Measurements from ENCODE around the gene TENT5C. TPM values are rescaled to one million over a fixed set of nuclear protein-coding genes. Genes with fewer than 3 reads are reported as not detected.

TENT5C gene
- total and polyA plus RNA-seq, 9 of the 15 experiments (the other 6 are each of a cell fraction or from before 2014, with no cell fraction given), result 1.8 to 7.7 (median 4.0) TPM

- TF ChIP-seq, protein P1, sequence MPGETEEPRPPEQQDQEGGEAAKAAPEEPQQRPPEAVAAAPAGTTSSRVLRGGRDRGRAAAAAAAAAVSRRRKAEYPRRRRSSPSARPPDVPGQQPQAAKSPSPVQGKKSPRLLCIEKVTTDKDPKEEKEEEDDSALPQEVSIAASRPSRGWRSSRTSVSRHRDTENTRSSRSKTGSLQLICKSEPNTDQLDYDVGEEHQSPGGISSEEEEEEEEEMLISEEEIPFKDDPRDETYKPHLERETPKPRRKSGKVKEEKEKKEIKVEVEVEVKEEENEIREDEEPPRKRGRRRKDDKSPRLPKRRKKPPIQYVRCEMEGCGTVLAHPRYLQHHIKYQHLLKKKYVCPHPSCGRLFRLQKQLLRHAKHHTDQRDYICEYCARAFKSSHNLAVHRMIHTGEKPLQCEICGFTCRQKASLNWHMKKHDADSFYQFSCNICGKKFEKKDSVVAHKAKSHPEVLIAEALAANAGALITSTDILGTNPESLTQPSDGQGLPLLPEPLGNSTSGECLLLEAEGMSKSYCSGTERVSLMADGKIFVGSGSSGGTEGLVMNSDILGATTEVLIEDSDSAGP (CRISPR knock-in tag; IDR thresholded peaks at IDR 0.05), result 0 out of 2 replicates have a peak, but pooled peaks have one; percentile 26
- TF ChIP-seq TAL1 (IDR thresholded peaks at IDR 0.05) (peak; percentile 99), CEBPG (CRISPR knock-in tag; IDR thresholded peaks at IDR 0.05) (peak; percentile 53; the same call in 1 of the 2 replicates), CEBPG (tag; conservative IDR thresholded peaks at IDR 0.05 in 1 of 2, IDR thresholded peaks at IDR 0.05 in 1 of 2) (no peak), ZNF318 (IDR thresholded peaks at IDR 0.05; ENCODE audit: borderline replicate concordance in 1 of 2, low read depth in 1 of 2) (peak in 1 of 2 experiments; percentile 87; a peak in 2 of 4 replicates), EHMT2 (IDR thresholded peaks at IDR 0.05) (peak; percentile 76), FOXJ3 (CRISPR knock-in tag; IDR thresholded peaks at IDR 0.05) (no peak), TAF1 (IDR thresholded peaks at IDR 0.05; ENCODE audit: control insufficient read depth, extremely low read depth, insufficient read depth, low read length, severe bottlenecking) (peak; percentile 55), SMARCC2 (IDR thresholded peaks at IDR 0.05; ENCODE audit: low read depth) (peak; percentile 94)
- TF ChIP-seq, protein P2, sequence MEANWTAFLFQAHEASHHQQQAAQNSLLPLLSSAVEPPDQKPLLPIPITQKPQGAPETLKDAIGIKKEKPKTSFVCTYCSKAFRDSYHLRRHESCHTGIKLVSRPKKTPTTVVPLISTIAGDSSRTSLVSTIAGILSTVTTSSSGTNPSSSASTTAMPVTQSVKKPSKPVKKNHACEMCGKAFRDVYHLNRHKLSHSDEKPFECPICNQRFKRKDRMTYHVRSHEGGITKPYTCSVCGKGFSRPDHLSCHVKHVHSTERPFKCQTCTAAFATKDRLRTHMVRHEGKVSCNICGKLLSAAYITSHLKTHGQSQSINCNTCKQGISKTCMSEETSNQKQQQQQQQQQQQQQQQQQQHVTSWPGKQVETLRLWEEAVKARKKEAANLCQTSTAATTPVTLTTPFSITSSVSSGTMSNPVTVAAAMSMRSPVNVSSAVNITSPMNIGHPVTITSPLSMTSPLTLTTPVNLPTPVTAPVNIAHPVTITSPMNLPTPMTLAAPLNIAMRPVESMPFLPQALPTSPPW (CRISPR knock-in tag; IDR thresholded peaks at IDR 0.05), result peak; percentile 67
- TF ChIP-seq, protein P3, sequence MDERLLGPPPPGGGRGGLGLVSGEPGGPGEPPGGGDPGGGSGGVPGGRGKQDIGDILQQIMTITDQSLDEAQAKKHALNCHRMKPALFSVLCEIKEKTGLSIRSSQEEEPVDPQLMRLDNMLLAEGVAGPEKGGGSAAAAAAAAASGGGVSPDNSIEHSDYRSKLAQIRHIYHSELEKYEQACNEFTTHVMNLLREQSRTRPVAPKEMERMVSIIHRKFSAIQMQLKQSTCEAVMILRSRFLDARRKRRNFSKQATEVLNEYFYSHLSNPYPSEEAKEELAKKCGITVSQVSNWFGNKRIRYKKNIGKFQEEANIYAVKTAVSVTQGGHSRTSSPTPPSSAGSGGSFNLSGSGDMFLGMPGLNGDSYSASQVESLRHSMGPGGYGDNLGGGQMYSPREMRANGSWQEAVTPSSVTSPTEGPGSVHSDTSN (CRISPR knock-in tag; IDR thresholded peaks at IDR 0.05; ENCODE audit: low read depth), result no peak
- TF ChIP-seq, protein P3 (tag; conservative IDR thresholded peaks at IDR 0.05; ENCODE audit: low read depth), result peak; percentile 85
Observed at GRCh38 chr1:117612517-117613248, 6.8 kb downstream of the TENT5C start (continued).

Data from K562 (cell line).